Measurements from ENCODE around the gene ACTN1.

ACTN1 gene

DNA sequence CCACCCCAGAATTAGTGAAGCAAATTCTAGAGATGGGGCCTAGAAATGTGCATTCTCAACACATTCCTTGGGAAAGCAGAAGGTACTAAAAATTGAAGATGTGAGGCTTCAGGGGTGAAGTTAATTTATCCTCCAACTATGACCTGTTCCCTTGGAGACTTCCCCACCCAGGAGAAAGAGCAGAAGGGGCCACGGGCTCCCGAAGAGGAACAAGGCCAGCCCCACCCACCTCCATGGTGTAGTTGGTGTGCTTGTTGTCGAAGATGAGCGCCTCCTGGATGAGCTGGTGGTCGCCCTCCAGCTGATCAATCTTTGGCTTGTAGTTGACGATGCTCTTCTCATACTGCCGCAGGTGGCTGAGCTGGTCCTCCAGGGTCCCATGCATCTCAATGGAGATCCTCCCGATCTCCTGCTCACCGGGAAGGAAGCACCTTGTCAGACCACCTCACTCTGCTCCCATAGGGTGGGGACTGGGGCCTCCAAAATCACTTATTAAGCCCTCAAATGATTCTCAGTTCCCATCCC lies 98.5 kb downstream of the ACTN1 start:
- DNase-seq: no peak
- Mint-ChIP-seq H3K27me3 (no peaks in the 10 kb centered on the region), H3K9me3 (no peaks in the 10 kb centered on the region), H3K36me3 (ENCODE audit: insufficient read depth) (peaks cover 5% of the 10 kb centered on the region), H3K4me3 (no peak overlapping the region), H3K27ac (no peak overlapping the region), H3K4me1 (ENCODE audit: low read depth in 2 of 2) (peaks cover 0 to 4% of the 10 kb centered on the region in 2 donors)
- no peak for ATAC-seq (replicated peaks)

DNA sequence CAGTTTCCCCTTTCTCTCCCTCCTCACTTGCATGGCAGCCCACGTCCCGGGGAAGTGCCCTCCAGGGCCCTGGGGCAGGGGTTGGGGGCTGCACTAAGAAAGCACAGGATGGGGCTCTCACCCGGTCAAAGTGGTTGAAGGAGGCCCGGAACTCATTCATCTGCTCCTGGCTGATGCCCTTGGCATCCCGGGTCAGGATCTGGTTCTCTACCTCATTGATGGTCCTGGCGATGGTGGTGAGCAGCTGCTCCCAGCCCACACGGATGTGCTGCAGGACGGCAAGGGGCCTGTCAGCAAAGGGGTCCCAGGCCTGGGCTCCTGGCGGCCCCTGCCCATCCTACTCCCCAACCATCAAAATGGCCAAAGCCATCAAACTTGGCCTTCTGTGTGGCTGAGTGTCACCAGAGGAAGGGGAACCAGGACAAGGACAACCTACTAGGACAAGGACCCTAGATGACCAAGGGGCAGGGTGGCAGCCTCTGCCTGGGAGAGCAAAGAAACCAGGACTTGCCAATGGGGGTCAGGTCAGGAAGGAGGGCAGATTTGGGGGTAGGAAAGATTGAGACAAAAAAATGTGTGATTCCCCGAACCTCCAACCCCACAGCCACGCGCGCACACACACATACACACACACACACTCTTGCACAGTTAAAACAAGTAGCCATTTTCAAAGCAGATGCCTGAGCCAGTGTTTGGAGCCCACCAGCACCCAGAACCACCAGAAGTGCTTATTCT lies 99.1 kb downstream of the ACTN1 start:
- H3K36me3 Mint-ChIP-seq (ENCODE audit: insufficient read depth): peaks cover 3% of the 10 kb centered on the region
- no peak overlapping the region for H3K4me3 Mint-ChIP-seq
- H3K27ac Mint-ChIP-seq: no peak overlapping the region
- no peak for DNase-seq
- no peaks in the 10 kb centered on the region for H3K9me3 Mint-ChIP-seq
- no peak for ATAC-seq (replicated peaks)
- H3K4me1 Mint-ChIP-seq (ENCODE audit: low read depth in 2 of 2): peaks cover 0 to 4% of the 10 kb centered on the region in 2 donors
- no peaks in the 10 kb centered on the region for H3K27me3 Mint-ChIP-seq

DNA sequence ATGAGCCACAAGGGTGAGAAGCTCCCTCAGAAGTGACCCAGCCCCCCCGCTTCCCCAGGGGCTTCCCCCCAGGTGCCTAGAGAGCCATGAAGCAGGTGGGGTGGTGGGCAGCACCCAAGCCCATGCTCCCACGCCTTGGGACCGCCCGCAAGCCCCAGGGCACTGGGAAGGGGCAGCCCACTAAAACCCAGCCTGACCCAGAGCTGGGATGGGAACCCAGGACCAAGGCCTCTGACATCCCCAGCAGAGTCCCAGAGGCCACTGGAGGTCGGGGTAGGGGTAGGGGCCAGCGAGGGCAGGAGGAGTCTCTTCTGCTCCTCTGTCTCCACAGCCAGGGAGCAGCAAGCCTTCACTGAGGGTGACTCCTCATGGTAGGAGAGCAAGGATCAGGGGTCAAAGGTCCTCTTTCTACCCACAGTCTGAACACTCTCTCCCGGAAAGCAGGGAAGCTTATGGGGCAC lies 99.8 kb downstream of the ACTN1 start:
- no peaks in the 10 kb centered on the region for H3K9me3 Mint-ChIP-seq
- ATAC-seq (replicated peaks) (no peak), DNase-seq (no peak)
- H3K36me3 Mint-ChIP-seq (ENCODE audit: insufficient read depth): peaks cover 3% of the 10 kb centered on the region
- H3K27me3 Mint-ChIP-seq: no peaks in the 10 kb centered on the region
- no peak overlapping the region for H3K4me3 Mint-ChIP-seq
- peaks cover 0 to 4% of the 10 kb centered on the region in 2 donors for H3K4me1 Mint-ChIP-seq (ENCODE audit: low read depth in 2 of 2)
- H3K27ac Mint-ChIP-seq: no peak overlapping the region

DNA sequence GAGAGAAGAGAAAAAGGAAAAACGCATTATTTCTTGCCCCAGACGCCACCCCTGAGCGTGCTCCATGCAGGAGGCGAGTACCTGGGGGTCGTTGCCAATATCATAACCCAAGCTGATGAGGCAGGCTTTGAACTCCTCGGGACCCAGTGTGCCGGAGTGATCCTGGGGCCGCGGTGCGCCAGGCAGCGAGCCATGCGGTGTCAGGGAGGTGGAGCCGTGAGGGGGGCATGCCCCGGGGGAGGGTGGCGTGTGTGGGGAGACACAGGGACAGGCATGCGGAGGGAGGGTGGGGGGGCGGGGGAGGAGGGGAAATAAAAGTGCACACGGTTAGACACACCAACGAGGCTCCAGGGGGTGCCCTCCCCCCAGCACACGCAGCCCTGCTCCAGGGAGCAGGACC lies 100.2 kb downstream of the ACTN1 start:
- no peak overlapping the region for H3K4me3 Mint-ChIP-seq
- H3K9me3 Mint-ChIP-seq: no peaks in the 10 kb centered on the region
- H3K4me1 Mint-ChIP-seq (ENCODE audit: low read depth in 2 of 2): peaks cover 0 to 4% of the 10 kb centered on the region in 2 donors
- no peak overlapping the region for H3K27ac Mint-ChIP-seq
- no peaks in the 10 kb centered on the region for H3K27me3 Mint-ChIP-seq
- ATAC-seq (replicated peaks) (no peak), DNase-seq (no peak)
- H3K36me3 Mint-ChIP-seq (ENCODE audit: insufficient read depth): peaks cover 3% of the 10 kb centered on the region

DNA sequence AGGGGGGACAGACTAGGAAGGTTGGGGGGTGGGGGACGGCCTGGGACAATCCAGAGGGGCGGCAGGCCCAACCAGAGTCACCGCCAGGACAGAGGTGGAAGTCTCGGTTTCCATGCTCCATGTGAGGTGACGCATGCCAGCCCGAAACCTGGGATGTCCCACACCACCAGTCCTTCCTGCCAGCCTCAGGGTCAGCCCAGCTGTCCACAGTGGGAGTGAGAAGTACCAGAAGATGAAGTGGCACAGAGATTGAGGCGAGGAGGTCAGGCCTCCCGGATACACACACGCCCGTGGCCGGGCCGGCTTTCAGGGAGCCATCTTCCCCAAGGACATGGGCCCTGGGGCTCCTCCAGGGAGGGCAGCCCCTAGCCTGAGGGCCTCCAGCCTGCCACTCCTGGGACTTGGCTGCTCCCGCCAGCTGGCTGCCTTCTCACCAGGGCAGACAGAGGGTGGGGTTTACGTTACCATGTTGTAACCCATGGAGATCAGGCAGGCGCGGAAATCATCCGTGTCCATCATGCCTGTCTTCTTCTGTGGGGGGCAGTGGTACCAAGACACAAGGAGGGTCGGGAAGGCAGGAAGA lies 101.0 kb downstream of the ACTN1 start:
- peaks cover 0 to 4% of the 10 kb centered on the region in 2 donors for H3K4me1 Mint-ChIP-seq (ENCODE audit: low read depth in 2 of 2)
- peaks cover 3% of the 10 kb centered on the region for H3K36me3 Mint-ChIP-seq (ENCODE audit: insufficient read depth)
- ATAC-seq (replicated peaks) (no peak), DNase-seq (no peak)
- H3K27me3 Mint-ChIP-seq: no peaks in the 10 kb centered on the region
- H3K27ac Mint-ChIP-seq: no peak overlapping the region
- H3K9me3 Mint-ChIP-seq: no peaks in the 10 kb centered on the region
- no peak overlapping the region for H3K4me3 Mint-ChIP-seq

DNA sequence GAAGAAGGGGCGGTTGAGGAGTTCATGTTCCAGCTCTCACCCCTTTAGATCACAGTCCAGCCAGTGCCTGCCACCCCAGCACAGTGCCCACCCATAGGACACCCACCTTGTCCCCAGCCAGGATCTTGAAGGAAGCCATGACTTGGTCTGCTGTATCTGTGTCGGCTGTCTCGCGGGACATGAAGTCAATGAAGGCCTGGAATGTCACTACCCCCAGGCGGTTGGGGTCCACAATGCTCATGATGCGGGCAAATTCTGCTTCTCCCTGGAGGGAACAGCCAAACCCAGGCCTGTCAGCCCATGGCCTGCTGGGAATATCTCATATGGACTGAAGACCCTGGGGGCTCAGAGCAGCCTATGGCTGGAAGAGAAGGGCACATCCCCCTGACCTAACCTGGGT lies 102.1 kb downstream of the ACTN1 start:
- Mint-ChIP-seq H3K36me3 (ENCODE audit: insufficient read depth) (peaks cover 3% of the 10 kb centered on the region), H3K27me3 (peaks cover 6 to 9% of the 10 kb centered on the region in 2 donors), H3K27ac (no peak overlapping the region), H3K9me3 (no peaks in the 10 kb centered on the region), H3K4me1 (ENCODE audit: low read depth in 2 of 2) (peaks cover 0 to 4% of the 10 kb centered on the region in 2 donors), H3K4me3 (no peak overlapping the region)
- DNase-seq: no peak
- ATAC-seq (replicated peaks): no peak

DNA sequence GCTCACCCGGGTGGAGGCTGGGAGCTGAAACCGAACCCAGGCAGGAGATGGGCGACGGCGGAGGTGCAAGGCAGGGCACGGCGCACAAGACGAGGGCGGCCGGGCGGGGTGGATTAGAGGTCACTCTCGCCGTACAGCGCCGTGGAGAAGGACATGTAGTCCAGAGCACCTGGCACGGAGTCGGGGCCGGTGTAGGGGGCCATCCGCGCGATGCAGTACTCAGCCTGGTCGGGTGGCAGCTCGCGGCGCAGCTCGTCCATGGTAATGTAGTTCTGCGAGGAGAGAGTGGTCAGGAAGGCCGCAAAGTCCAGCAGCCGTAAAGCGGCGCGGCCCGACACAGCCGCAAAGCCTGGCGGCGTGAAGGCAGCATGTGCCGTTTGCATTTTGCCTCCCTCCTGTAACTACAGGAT lies 104.4 kb downstream of the ACTN1 start:
- Mint-ChIP-seq H3K9me3 (no peaks in the 10 kb centered on the region), H3K4me3 (peak overlapping the region in 1 of 2 donors; percentile 24), H3K27ac (no peak overlapping the region), H3K36me3 (ENCODE audit: insufficient read depth) (no peaks in the 10 kb centered on the region), H3K4me1 (ENCODE audit: low read depth in 2 of 2) (no peaks in the 10 kb centered on the region), H3K27me3 (peaks cover 6 to 11% of the 10 kb centered on the region in 2 donors)
- DNase-seq (no peak), ATAC-seq (replicated peaks) (no peak)

DNA sequence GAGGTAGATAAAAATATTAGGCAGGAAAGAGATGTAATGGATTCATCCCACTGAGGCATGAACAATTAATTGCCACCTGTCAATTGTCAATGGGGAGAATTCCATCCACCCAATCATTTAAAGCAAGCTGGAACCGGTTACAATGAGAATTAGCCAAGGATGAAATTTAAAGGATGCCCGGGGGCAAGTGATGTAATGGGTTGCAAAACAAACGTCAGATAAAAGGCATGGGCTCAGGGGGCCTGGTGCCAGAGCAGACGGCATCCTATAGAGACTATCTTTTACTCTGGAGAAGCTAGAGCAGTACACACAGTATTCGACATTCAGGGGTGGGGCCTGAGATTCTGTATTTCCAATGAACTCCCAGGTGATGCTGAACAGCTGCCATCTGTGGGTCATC lies 105.7 kb downstream of the ACTN1 start:
- H3K9me3 Mint-ChIP-seq: no peaks in the 10 kb centered on the region
- no peak for DNase-seq
- no peaks in the 10 kb centered on the region for H3K36me3 Mint-ChIP-seq (ENCODE audit: insufficient read depth)
- H3K4me3 Mint-ChIP-seq: no peak overlapping the region
- H3K27ac Mint-ChIP-seq: no peak overlapping the region
- peaks cover 6 to 11% of the 10 kb centered on the region in 2 donors for H3K27me3 Mint-ChIP-seq
- ATAC-seq (replicated peaks): no peak
- no peaks in the 10 kb centered on the region for H3K4me1 Mint-ChIP-seq (ENCODE audit: low read depth in 2 of 2)

DNA sequence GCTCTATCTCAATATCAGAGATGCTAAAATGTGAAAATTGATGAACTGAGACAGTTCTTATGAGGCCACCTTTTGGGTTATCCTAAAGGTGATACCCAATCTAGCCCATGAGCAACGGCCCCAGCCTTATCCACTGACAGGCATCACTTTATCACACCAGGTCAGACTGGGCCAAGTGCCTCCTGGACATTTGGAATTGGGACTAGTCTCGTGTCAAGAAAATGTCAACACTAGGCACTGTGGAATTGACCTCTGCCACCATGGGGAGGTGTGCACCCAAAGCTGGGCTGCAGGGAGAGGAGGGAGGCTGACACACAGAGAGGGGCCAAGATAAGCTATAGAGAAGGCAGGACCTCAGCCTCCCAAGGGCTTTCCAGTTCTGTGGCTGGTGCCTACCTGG lies 107.7 kb downstream of the ACTN1 start:
- Mint-ChIP-seq H3K27ac (no peak overlapping the region), H3K27me3 (peaks cover 6 to 11% of the 10 kb centered on the region in 2 donors), H3K4me1 (ENCODE audit: low read depth in 2 of 2) (no peaks in the 10 kb centered on the region), H3K9me3 (no peaks in the 10 kb centered on the region), H3K4me3 (no peak overlapping the region), H3K36me3 (ENCODE audit: insufficient read depth) (no peaks in the 10 kb centered on the region)
- DNase-seq (no peak), ATAC-seq (replicated peaks) (no peak)

DNA sequence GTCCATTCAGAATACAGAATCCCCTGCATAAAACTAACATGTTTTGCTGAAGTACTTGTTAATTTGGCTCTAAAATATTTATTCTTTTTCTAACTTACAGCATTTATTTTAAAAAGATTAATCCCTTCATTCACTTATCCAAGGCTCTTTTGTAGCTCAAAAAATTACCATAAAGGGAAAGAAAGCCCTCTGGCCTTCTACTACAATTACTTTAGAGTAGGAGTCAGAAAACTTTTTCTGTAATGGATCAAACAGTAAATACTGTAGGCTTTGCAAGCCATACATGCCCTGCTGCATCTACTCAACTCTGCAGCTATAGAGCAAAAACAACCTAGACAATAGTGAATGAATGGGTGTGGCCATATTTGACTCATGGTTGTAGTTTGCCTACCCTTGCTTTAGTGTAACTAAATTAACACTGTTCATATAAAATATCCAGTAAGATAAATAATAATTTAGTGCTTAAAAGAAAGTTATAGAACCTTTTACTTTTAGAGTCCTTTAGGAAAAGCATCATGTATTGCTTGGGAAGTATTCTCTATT lies 112.0 kb downstream of the ACTN1 start:
- no peak overlapping the region for H3K4me3 Mint-ChIP-seq
- no peak overlapping the region for H3K27ac Mint-ChIP-seq
- peaks cover 0 to 3% of the 10 kb centered on the region in 2 donors for H3K27me3 Mint-ChIP-seq
- peaks cover 0 to 1% of the 10 kb centered on the region in 2 donors for H3K4me1 Mint-ChIP-seq (ENCODE audit: low read depth in 2 of 2)
- DNase-seq: no peak
- H3K36me3 Mint-ChIP-seq (ENCODE audit: insufficient read depth): no peaks in the 10 kb centered on the region
- H3K9me3 Mint-ChIP-seq: no peaks in the 10 kb centered on the region
- no peak for ATAC-seq (replicated peaks)

DNA sequence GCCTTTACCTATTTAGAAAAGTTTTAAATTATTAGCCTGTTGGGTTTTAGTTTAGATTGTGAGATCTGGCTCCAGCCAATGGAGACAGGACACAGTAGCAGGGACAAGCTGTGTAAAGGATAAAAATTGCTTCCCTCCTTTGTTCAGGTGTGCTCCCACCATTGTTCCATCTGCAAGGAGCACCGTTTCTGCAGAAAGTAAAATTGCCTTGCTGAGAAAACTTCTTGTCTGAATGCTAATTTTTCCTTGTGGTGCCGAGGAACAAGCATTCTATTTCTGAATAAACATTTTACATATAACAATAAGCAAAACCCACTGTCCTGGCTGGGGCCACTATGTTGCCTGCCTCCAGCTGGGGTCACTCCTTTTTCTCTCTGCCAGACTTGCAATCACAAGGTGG lies 113.6 kb downstream of the ACTN1 start:
- DNase-seq: no peak
- Mint-ChIP-seq H3K27ac (peak overlapping the region in 1 of 2 donors; percentile 42), H3K4me1 (ENCODE audit: low read depth in 2 of 2) (peaks cover 0 to 1% of the 10 kb centered on the region in 2 donors), H3K9me3 (no peaks in the 10 kb centered on the region), H3K27me3 (no peaks in the 10 kb centered on the region), H3K4me3 (no peak overlapping the region), H3K36me3 (ENCODE audit: insufficient read depth) (no peaks in the 10 kb centered on the region)
- ATAC-seq (replicated peaks): no peak

DNA sequence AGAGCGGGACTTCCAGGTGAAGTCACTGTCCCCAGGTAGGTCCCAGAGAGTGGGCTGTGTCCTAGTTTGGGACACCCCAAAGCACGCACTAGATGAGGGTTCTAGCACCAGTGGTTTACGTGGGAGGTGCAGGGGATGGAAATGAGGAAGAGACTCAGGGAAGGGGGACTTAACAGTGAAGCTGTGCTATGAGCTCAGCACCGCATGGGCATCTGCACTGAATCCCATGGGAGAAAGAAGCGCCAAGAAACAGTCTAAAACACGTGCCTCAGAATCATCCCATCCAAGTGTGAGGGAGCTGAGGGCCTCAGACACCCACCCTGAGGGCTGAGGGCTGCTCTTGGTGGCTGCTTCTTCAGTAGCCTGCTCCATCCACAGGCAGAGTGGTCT lies 114.7 kb downstream of the ACTN1 start:
- DNase-seq: no peak
- no peak overlapping the region for H3K4me3 Mint-ChIP-seq

DNA sequence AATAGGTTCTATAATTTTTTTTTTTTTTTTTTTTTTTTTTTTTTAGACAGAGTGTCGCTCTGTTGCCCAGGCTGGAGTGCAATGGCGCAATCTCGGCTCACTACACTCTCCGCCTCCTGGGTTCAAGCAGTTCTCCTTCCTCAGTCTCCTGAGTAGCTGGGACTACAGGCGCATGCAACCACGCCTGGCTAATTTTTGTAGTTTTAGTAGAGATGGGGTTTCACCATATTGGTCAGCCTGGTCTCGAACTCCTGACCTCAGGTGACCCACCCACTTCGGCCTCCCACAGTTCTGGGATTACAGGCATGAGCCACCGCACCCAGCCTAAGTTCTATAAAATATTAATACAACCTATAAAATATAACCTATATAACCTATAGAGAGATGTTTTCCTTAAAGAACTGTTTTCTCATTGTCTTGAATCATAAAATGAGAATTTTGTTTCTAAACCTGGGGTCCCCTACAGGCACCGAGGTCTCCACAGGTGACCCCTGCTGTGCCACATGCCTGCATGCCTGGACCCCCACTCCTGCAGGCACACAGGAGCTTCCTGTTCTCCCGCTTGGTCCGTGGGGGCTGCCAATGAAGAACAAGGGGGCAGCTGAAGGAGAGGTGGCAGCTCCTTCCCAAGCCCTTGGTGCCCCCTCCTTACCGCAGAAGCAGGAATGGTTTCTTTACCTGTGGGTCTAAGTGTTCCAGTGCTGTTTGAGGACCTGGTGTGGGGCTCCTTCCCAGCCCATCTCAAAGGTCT lies 115.3 kb downstream of the ACTN1 start:
- Mint-ChIP-seq H3K4me3 (no peak overlapping the region), H3K4me1 (ENCODE audit: low read depth in 2 of 2) (peaks cover 0 to 1% of the 10 kb centered on the region in 2 donors), H3K27me3 (no peaks in the 10 kb centered on the region), H3K9me3 (no peaks in the 10 kb centered on the region), H3K36me3 (ENCODE audit: insufficient read depth) (no peaks in the 10 kb centered on the region), H3K27ac (no peak overlapping the region)
- DNase-seq (no peak), ATAC-seq (replicated peaks) (no peak)

More for the DNA sequence above, 114.7 kb downstream of the ACTN1 start:
- ATAC-seq (replicated peaks): no peak
- Mint-ChIP-seq H3K27me3 (no peaks in the 10 kb centered on the region), H3K4me1 (ENCODE audit: low read depth in 2 of 2) (peaks cover 0 to 1% of the 10 kb centered on the region in 2 donors), H3K36me3 (ENCODE audit: insufficient read depth) (no peaks in the 10 kb centered on the region), H3K27ac (no peak overlapping the region), H3K9me3 (no peaks in the 10 kb centered on the region)
